ENCODE data around the gene KLHL30. TPM values are rescaled to one million over a fixed set of nuclear protein-coding genes. Genes with fewer than 3 reads are reported as not detected.

Gene KLHL30
- total RNA-seq, 1 donor = 0.09 TPM

DNA sequence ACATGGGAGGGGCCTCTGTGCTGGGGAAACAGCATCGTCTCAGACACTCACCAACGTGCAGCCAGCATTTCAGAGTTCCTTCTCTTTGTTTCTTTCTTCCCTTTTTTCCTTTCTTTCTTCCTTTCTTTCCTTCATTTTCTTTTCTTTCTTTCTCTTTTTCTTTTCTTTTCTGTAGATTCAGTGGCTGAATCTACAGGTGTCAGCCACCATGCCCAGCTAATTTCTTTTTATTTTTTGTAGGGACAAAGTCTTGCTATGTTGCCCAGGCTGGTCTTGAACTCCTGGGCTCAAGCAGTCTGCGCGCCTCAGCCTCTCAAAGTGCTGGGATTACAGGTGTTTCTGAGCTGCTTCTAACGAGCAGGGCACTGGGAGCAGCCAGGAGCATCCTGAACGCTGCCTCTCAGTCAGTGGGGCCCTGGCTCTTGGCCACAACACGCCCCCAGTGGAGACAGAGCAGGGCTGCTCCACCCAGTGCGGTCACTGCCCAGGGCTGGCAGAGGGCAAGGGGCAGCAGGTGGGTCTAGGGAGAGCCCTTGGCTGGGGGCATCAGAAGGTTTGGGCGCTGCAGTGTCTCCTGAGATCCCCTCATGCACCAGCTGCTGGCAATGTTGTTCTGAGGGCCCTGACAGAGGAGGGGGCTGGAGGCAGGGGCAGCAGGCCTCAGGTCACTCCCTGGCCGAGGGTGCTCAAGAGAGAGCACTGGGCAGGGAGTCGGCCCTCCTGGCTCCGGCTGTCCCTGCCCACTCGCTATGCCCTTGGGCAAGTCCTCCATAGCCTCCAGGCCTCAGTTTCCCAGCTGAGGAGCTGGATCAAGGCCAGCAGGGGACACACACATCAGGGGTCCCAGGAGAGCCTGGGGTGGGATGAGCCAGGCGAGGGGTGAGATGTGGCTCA, 4.7 kb upstream of the KLHL30 start:
- H3K4me3 ChIP-seq (ENCODE audit: low read depth, low read length) = no peak overlapping the region
- TF ChIP-seq, protein P1, sequence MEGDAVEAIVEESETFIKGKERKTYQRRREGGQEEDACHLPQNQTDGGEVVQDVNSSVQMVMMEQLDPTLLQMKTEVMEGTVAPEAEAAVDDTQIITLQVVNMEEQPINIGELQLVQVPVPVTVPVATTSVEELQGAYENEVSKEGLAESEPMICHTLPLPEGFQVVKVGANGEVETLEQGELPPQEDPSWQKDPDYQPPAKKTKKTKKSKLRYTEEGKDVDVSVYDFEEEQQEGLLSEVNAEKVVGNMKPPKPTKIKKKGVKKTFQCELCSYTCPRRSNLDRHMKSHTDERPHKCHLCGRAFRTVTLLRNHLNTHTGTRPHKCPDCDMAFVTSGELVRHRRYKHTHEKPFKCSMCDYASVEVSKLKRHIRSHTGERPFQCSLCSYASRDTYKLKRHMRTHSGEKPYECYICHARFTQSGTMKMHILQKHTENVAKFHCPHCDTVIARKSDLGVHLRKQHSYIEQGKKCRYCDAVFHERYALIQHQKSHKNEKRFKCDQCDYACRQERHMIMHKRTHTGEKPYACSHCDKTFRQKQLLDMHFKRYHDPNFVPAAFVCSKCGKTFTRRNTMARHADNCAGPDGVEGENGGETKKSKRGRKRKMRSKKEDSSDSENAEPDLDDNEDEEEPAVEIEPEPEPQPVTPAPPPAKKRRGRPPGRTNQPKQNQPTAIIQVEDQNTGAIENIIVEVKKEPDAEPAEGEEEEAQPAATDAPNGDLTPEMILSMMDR (IDR thresholded peaks at IDR 0.05; ENCODE audit: insufficient read depth, low read length) = no peak
- DNase-seq (ENCODE audit: low read depth) = no peak

DNA sequence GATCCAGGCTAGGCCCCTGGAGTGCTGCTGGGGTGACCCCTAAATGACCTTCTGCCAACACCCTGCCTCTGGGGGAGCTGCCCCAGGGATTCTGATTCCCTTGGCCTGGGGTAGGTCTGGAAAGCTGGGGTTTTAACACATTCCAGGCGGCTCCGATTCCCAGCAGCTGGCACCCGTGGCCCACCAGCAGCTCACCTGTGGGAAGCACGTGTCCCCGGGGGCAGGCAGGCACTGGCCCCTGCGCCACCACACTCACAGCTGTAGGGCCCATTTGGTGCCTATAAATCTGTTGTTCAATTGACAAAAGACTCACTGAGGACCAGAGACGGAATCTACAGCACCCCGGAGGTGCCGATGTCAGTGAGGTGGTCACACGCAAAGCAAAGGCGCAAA, 4.1 kb upstream of the KLHL30 start:
- no peak for DNase-seq (ENCODE audit: low read depth)
- no peak overlapping the region for H3K4me3 ChIP-seq (ENCODE audit: low read depth, low read length)
- TF ChIP-seq, protein P1 (IDR thresholded peaks at IDR 0.05; ENCODE audit: insufficient read depth, low read length) = no peak

DNA sequence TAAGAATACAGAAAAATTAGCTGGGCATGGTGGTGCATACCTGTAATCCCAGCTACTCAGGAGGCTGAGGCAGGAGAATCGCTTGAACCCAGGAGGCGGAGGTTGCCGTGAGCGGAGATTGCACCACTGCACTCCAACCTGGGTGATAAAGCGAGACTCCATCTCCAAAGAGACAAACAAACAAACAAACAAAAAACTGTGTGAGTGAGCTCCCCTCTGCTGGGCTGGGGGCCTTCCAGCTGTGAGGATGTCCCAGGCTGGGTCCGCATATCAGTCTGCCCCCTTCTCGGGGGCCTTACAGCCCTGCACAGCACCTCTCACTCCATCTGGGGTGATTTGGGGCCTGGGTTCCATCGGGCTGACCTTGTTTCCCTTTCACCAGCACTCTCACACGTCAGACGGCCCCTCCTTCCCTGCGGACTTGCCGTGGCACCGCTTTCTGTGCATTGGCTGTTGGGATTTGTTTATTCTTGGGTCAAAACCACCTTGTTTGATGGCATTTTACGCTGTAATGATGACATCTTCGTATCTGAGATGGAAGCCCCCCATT, 2.8 kb upstream of the KLHL30 start:
- no peak for DNase-seq (ENCODE audit: low read depth)
- TF ChIP-seq, protein P1 (IDR thresholded peaks at IDR 0.05; ENCODE audit: insufficient read depth, low read length) = no peak
- H3K4me3 ChIP-seq (ENCODE audit: low read depth, low read length) = no peak overlapping the region

DNA sequence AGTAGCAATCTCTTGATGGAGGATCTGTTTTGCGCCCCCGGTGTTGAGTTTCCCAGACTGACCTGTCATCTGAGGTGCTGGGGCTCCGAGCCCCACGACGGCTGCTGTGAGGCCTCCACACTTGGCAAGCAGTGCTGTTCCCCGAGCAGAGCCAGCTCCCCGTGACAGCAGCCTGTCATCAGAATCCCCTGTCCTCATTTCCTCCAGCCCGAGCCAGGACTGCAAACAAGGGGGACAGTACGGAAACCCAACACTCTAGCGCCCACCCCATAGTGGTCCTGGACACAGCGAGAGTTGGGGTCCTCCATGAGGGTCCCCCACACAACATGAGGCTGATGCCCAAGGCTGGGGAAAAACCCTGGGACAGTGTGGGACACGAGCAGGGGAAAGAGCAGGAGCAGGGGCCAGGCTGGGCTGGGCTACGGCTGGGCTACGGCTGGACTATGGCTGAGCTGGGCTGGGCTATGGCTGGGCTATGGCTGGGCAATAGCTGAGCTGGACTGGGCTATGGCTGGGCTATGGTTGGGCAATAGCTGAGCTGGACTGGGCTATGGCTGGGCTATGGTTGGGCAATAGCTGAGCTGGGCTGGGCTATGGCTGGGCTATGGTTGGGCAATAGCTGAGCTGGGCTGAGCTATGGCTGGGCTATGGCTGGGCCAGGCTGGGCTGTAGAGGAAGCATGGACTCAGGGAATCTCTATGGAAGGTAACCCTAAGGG, 1.5 kb upstream of the KLHL30 start:
- DNase-seq (ENCODE audit: low read depth) = peak; percentile 71
- TF ChIP-seq, protein P1 (IDR thresholded peaks at IDR 0.05; ENCODE audit: insufficient read depth, low read length) = no peak
- H3K4me3 ChIP-seq (ENCODE audit: low read depth, low read length) = no peak overlapping the region

DNA sequence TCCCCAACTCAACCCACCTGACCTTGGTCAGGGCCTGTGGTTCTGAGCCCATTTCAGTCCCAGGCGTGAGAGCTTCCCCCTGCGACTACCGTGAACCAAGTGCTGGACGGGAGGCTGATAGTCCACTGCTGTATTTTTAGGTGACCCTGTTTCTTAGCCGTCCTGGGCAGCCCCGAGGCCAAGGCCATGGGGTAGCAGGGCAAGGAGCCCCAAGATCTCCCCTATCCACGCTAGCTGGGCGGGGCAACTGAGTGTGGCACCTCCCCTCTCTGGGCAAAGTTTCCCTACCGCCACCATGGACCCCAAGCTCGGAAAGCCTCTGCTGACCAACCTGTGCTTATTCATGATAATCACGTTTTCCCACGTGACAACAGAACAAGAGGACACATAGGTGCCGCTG, 583 bp upstream of the KLHL30 start:
- TF ChIP-seq, protein P1 (IDR thresholded peaks at IDR 0.05; ENCODE audit: insufficient read depth, low read length) = no peak
- no peak overlapping the region for H3K4me3 ChIP-seq (ENCODE audit: low read depth, low read length)
- no peak for DNase-seq (ENCODE audit: low read depth)

- H3K4me3 ChIP-seq (ENCODE audit: low read depth, low read length) = no peak overlapping the region
- TF ChIP-seq, protein P1 (IDR thresholded peaks at IDR 0.05; ENCODE audit: insufficient read depth, low read length) = peak; percentile 40
- DNase-seq (ENCODE audit: low read depth) = no peak
Observed at GRCh38 chr2:238139196-238140039, 950 bp downstream of the KLHL30 start.

Measured in fibroblast of the aortic adventitia (primary cell).